ENCODE data around the gene SPAG17.

GRCh38 chr1:118160806-118161205, 24.2 kb downstream of the SPAG17 start:
- no peak for TF ChIP-seq CTCF (IDR thresholded peaks at IDR 0.05 in 4 of 5, conservative IDR thresholded peaks at IDR 0.05 in 1 of 5)
- no peak for TF ChIP-seq POLR2A (IDR thresholded peaks at IDR 0.05)

Measured in gastrocnemius medialis (tissue), 4 donors.